Mononuclear cell (primary cell): Measurements from ENCODE around the gene NTM. TPM values are rescaled to one million over a fixed set of nuclear protein-coding genes. Genes with fewer than 3 reads are reported as not detected.

ENCODE experiments used
- H3K27me3 ChIP-seq: 2 replicates; pipeline ENCODE4 v1.6.0; 2011; ENCODE audit warnings: low read length, control low read depth; ENCODE audit not compliant: insufficient read depth
- H3K4me1 ChIP-seq: 2 replicates; pipeline ENCODE4 v1.5.1; 2011; ENCODE audit warnings: mild to moderate bottlenecking, low read length, control low read depth; ENCODE audit not compliant: insufficient read depth
- H3K4me3 ChIP-seq: 2 replicates; pipeline ENCODE4 v1.5.1; 2011; ENCODE audit warnings: mild to moderate bottlenecking, low read length, moderate library complexity
- H3K9me3 ChIP-seq: 2 replicates; pipeline ENCODE4 v1.5.1; 2011; ENCODE audit warnings: low read depth, mild to moderate bottlenecking, control low read depth, low read length
- total RNA-seq: library from RNA; depleted of rRNA; stranded (reverse); fragments of >200 nt; gene quantifications from one replicate; pipeline ENCODE4 v1.2.3, GENCODE V29; 2012

Gene NTM
- total RNA-seq, 1 donor = not detected

DNA sequence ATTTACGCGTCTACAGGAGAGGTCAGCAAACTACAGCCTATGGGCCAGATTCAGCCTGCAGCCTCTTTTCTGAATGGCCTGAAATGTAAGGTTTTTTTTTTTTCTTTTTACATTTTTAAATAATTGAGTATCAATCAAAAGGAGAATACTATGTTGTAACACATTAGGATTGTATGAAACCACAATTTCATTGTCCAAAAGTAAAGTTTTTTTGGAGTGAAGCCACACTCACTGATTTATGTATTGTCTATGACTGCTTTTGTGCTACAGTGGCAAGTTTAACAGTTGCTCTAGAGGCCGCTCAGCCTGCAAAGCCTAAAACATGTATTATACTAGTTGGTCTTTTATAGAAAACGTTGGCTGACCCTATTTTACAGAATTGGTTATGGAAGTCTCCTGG is 923.2 kb downstream of the NTM start:
- H3K4me3 ChIP-seq = no peak overlapping the region
- no peaks in the 10 kb centered on the region for H3K9me3 ChIP-seq
- no peaks in the 10 kb centered on the region for H3K4me1 ChIP-seq
- peaks cover 3% of the 10 kb centered on the region for H3K27me3 ChIP-seq

DNA sequence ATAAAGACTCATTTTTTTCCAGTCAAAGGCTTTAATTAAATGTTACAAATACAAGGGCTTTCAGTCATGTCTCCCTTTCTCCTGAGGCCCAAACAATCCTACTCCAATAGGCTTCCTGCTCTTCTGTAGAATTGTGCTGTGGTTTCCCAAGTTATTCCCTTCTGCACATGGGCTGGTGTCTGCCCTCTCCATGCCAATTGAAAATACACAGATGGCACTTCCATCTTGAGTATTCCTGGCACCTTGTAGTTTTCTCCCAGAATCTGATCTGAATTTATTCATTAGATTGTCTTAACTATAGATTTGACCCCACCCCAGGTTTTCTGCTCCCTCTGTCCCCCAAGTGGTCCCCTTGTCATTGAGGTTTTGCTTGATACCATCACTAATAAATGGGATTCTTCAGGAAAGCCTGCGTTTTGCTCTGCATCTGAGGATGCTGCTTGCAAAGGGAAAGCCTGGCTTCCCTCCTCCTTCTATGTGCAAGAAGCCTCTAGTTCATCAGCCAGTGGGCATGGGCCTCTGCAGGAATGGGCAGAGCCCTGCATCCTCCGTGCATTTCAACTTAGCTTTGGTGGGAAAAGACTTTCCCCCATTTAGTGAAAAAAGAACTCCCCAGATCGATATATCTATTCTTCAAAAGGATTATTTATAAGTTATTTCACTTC is 926.7 kb downstream of the NTM start:
- Histone ChIP-seq H3K27me3 (no peaks in the 10 kb centered on the region), H3K4me1 (no peaks in the 10 kb centered on the region), H3K9me3 (no peaks in the 10 kb centered on the region), H3K4me3 (no peak overlapping the region)

DNA sequence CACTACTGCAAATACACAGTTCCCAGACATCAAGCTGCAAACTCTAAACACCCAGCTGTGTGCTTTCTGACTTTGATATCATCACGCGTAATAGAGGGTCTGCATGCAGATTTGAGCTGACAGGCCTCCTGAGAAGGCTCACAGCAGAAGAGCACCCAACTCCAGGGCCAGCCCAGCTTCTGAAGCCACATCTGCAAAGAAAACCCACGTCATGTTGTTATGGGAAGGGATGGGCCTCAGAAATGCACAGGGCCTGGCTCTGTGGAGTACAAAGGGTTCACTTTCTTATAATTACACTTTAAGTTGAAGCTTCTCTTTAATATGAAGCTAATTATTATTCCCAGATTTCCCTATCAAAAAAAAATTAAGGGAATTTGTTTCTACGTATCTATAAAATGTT is 927.9 kb downstream of the NTM start:
- H3K4me3 ChIP-seq = no peak overlapping the region
- no peaks in the 10 kb centered on the region for H3K4me1 ChIP-seq
- H3K9me3 ChIP-seq = no peaks in the 10 kb centered on the region
- no peaks in the 10 kb centered on the region for H3K27me3 ChIP-seq

DNA sequence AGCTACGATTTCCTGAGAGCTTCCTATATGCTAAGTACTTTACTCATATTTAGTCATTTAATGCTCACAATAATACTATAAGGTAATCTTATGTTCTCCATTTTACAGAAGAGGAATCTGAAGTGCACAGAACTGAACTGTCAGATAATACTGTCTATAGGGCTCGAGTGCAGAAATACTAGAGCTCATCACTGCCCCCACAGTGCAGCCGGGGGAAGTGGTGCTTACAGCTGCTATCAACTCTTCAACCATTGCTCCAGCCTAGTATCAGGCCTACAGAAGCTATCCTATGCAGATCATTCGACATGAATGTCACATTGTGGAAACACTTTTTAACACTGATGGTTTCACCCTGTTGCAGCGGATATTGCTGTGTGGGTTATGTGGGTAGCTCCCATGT is 929.9 kb downstream of the NTM start:
- Histone ChIP-seq H3K4me3 (no peak overlapping the region), H3K27me3 (no peaks in the 10 kb centered on the region), H3K9me3 (no peaks in the 10 kb centered on the region), H3K4me1 (no peaks in the 10 kb centered on the region)

DNA sequence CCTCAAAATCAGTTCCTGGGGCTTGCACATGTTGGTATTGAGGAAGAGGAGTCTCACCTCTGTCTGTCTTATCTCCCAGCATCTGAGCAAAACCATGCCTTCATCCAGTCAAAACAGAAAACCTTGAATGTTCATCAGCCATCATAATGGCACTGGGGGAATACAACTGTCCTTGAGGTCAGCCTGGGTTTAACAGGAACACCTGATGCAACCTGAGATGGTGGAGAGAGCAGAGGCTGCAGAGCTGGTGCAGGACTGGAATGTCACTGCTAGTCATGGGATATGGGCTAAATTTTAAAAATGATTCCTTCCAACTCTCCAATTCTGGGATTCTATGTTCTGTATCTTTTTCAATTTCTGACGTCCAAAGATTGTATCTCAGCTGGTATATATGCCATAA is 931.0 kb downstream of the NTM start:
- Histone ChIP-seq H3K4me3 (no peak overlapping the region), H3K27me3 (no peaks in the 10 kb centered on the region), H3K9me3 (no peaks in the 10 kb centered on the region), H3K4me1 (no peaks in the 10 kb centered on the region)

DNA sequence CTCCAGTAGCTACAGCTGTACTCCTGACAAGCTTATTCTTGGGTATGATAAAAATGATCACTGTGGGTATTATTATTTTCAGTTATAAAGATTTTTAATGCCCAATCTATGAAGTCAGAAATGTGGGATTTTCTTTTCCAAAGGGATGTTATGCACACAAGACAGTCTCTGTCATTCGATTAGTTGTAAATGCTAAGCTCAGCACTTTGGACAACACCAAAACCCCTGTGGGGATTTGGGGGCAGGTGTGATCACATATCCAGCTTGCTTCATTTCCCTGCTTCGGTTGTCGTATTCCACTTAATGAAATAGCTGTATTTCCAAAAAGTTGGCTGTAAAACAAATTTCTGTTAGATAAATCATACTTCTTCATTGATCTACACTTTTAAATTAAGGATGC is 931.5 kb downstream of the NTM start:
- Histone ChIP-seq H3K9me3 (no peaks in the 10 kb centered on the region), H3K27me3 (no peaks in the 10 kb centered on the region), H3K4me1 (no peaks in the 10 kb centered on the region), H3K4me3 (no peak overlapping the region)

DNA sequence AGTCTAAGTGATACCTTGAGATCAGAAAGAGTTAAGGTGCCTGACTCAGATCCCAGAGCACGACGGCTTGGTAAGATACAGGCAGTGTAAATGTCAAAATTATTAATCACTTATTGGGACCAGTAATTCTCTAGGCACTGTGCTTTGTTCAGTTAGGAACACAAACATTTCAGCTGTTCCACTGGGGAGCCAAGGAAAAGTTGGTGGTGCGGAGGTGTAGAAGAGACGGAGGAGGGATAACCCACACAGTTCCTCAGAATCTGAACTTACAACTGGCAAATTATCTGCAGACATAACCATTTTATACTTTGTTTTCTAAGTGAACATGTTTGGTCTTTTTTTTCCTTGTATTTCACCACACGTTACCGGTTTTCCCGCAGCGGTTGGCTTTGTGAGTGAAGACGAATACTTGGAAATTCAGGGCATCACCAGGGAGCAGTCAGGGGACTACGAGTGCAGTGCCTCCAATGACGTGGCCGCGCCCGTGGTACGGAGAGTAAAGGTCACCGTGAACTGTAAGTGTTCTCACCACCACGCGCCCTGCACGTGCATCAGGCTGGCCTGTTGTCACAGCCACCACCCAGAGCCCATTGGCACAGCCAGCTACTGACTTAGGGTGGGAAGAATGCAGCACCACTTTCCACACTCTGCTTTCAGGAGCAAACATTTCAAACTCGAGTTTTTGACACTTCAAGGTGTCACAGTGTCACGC is 937.0 kb downstream of the NTM start:
- no peaks in the 10 kb centered on the region for H3K9me3 ChIP-seq
- H3K4me3 ChIP-seq = no peak overlapping the region
- no peaks in the 10 kb centered on the region for H3K4me1 ChIP-seq
- no peaks in the 10 kb centered on the region for H3K27me3 ChIP-seq

DNA sequence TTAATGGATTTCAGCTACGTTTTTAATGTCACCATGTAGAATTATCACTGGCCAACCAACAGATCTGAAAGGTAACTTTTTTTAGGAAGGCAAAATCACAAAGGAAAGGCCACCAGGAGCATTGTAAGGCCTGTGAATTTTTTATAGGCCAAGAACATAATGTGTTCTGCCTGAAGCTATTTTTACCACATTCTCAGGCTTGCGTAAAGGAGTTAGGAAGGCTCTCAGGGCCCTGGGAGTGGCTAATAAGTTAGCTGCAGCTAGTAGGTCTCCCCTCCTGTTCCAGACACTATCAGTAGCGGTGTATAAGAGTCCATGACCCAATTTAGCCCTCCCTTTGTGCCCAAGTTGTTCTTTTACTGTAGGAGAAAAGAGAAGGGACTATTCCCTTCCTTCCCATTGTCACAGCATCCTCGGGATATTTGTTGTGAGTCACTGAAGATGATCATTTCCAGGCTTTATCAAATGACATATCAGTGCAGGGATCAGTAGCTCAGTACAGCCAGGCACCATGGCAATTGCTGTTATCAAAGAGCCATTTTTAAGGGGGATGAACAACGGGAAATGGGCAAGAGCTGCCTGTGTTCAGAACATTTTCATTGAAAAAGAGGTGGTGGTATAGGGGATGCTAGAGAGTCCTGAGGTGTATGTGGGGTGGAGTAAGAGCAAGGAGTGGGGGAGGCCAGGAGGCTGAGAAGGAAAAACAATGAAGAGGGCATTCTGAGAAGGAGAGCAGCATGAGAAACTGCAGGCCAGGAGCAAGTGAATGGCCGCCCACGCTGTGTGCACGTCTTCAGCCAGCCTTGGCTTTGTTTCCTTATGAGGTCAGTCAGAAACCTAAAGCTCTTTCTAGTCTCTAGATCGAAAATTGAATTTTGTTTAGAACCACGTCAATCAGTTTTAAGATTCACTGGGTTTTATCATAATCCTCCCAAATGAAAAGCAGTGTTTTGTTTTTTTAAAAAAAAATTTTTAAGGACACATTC is 940.3 kb downstream of the NTM start:
- Histone ChIP-seq H3K9me3 (no peaks in the 10 kb centered on the region), H3K4me3 (no peak overlapping the region), H3K4me1 (no peaks in the 10 kb centered on the region), H3K27me3 (no peaks in the 10 kb centered on the region)

DNA sequence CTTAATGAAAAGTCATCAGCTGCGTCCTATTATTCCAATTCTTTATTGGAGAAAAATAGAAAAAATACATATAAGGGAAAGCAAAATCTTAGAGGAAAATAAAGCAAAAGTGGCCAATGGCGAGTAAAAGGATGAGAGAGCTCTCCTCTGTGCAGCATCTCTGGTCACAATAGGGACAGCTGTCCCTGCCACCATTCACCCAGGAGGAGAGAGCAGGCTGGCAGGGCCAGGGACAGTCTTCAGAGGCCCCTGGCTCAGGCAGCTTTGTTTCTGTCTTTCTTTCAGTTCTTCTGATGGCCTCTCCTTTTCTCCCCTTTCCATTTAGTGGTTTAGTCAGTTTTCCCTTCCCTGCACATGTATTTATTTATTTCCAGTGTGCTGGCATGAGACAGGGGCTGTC is 941.3 kb downstream of the NTM start:
- Histone ChIP-seq H3K27me3 (no peaks in the 10 kb centered on the region), H3K9me3 (no peaks in the 10 kb centered on the region), H3K4me3 (no peak overlapping the region), H3K4me1 (no peaks in the 10 kb centered on the region)

DNA sequence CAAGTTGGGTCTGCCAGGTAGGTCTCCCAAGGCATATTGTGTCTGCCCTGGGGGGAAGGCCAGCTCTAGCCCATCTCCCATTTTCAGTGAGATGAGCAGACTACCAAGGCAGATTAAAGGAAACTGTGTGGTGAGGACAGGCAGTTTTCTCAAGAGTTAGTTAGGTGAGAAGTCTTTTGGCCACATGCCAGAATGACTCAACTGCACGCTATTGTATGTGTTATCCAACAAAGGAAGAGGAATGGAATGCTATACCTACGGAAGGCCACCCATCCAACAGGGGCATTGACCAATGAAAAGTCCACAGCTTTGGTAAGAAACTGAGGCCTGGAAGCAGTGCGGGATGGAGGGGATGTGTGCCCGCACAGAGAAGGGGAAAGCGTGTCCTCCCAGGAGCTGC is 941.7 kb downstream of the NTM start:
- H3K9me3 ChIP-seq = no peaks in the 10 kb centered on the region
- no peaks in the 10 kb centered on the region for H3K27me3 ChIP-seq
- H3K4me1 ChIP-seq = no peaks in the 10 kb centered on the region
- H3K4me3 ChIP-seq = no peak overlapping the region

DNA sequence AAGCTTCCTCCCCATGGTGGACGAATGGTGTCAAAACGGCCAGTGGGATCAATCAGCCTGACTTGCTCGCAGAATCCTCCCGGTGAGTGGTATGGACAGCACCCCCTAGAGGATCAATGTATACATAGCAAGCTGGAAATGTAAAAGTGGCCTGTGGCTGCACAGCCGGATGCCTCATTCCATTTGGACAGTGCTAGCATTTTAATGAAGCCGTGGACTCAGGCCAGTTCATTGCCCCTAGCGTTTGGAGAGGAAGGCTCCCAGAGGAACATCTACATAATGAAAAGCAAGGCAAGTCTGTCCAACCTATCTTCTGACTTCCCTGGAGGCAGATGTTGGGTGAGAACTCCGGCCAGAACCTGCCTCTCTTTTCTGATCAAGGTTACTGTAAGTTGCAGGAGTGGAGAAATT is 942.3 kb downstream of the NTM start:
- H3K9me3 ChIP-seq = no peaks in the 10 kb centered on the region
- no peak overlapping the region for H3K4me3 ChIP-seq
- no peaks in the 10 kb centered on the region for H3K4me1 ChIP-seq
- H3K27me3 ChIP-seq = no peaks in the 10 kb centered on the region

DNA sequence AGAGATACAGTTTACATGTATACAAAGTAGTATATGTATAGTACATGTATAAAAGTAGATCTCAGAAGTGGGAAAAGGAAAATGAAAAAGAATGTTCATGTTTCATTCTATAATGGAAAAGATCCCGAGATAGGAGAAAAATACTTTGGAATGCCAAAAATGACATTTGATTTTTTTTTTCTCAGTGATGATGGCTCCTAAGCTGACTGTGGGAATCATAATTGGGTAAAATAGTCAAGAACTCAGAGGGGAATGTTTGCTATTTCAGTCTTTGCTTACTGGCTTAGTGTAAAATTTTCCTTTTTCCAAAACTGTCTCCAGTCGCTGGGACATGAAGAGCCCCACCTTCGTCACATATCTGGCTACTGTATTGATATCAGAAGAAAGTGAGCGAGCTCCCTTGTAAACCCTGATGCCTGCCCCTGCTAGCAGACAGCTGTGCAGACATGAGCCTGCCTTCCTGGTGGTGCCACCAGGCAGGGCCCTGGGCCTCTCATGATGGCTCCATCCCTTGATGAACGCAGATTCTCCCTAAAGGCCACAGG is 944.6 kb downstream of the NTM start:
- Histone ChIP-seq H3K4me1 (no peaks in the 10 kb centered on the region), H3K4me3 (no peak overlapping the region), H3K9me3 (no peaks in the 10 kb centered on the region), H3K27me3 (no peaks in the 10 kb centered on the region)

DNA sequence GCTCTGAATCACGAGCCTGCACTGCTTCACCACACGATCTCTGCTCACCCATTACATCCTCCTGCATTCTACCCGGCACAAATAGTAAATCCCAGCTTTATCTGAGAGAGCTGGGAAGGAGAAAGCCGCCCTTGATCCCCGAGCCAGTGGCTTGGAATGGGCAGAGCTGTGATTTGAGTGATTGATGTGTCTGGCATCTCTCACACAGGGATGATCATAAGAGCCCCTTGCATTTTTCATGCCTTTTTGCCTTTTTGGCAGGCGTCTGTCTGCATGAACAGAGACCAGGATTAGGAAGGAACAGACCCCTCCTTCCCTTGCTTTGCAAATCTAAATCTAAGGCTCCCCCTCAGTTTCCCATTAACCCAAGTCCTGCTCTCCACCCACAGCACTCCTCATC is 945.3 kb downstream of the NTM start:
- H3K9me3 ChIP-seq = no peaks in the 10 kb centered on the region
- no peak overlapping the region for H3K4me3 ChIP-seq
- no peaks in the 10 kb centered on the region for H3K4me1 ChIP-seq
- H3K27me3 ChIP-seq = no peaks in the 10 kb centered on the region

DNA sequence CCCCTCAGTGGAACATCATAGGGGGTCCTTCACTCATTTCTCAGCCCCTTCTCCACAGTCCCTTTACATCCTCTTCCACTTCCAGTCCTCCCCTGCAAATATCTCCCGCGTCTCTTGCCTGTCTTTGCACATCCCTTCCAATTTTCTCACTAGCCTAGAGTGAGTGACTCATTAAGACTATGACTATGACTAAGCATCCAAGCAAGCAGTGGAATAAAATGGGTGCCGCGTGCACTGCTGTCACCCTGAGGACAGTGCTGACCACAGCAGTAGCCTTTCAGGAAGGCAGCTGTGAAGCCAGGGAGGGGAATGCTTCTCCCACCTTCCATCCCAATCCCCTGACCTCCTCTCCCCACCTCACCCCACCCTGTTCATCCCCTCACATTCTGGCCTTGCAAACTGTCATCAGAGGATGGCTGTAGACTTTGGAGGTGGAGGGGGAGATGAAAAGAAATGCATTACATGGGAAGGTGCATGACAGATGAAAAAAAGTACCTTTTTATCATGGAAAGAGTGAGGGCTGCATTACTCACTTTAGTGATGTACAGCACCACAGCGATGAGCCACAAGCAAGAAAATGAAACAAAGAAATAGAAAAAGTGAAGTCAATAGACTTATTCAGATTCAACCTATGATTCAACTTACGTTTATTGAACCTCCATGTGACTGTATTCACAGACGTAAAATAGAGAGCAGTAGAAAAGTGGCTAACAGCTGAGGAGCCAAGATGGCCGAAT is 948.2 kb downstream of the NTM start:
- no peaks in the 10 kb centered on the region for H3K4me1 ChIP-seq
- no peak overlapping the region for H3K4me3 ChIP-seq
- no peaks in the 10 kb centered on the region for H3K27me3 ChIP-seq
- no peaks in the 10 kb centered on the region for H3K9me3 ChIP-seq
